Loucy (cell line): ENCODE data around the gene DOCK10.

ENCODE experiments used
- CTCF ChIP-seq: fragments of 200-600 bp; sonication (generic); conservative IDR thresholded peaks from 2 replicates; pipeline ENCODE4 v1.5.1; 2014; ENCODE audit warnings: mild to moderate bottlenecking, antibody characterized with exemption, low read length
- EZH2phosphoT487 ChIP-seq: fragments of 200-600 bp; IDR thresholded peaks from 2 replicates; pipeline ENCODE4 v1.6.1; 2018; ENCODE audit warnings: antibody characterized with exemption, mild to moderate bottlenecking, moderate library complexity, borderline replicate concordance

GRCh38 chr2:224975761-224976160 lies 66.5 kb downstream of the DOCK10 start:
- TF ChIP-seq CTCF (no peak), EZH2phosphoT487 (no peak)
